Left ventricle myocardium inferior (tissue), 1 donor: Measurements from ENCODE around the gene ADGRL1. TPM values are rescaled to one million over a fixed set of nuclear protein-coding genes. Genes with fewer than 3 reads are reported as not detected.
A peak's percentile ranks its signal among the peaks of the same experiment; 100 is the strongest.

Source experiments
- DNase-seq: peaks from one replicate; pipeline ENCODE4 v3.0.0-alpha.2; 2020
- H3K27ac ChIP-seq: fragments of 200-600 bp; replicated peaks from 2 replicates; pipeline ENCODE4 v1.8.0; 2021
- H3K27me3 ChIP-seq: fragments of 200-600 bp; 2 replicates; pipeline ENCODE4 v1.8.0; 2021; ENCODE audit warnings: low read depth
- H3K36me3 ChIP-seq: fragments of 200-600 bp; 2 replicates; pipeline ENCODE4 v1.8.0; 2021
- H3K4me1 ChIP-seq: fragments of 200-600 bp; 2 replicates; pipeline ENCODE4 v1.8.0; 2021
- H3K4me3 ChIP-seq: fragments of 200-600 bp; 2 replicates; pipeline ENCODE4 v1.8.0; 2021; ENCODE audit warnings: mild to moderate bottlenecking, moderate library complexity
- H3K9me3 ChIP-seq: fragments of 200-600 bp; replicated peaks from 2 replicates; pipeline ENCODE4 v1.8.0; 2021
- CTCF ChIP-seq: fragments of 200-600 bp; IDR thresholded peaks from 2 replicates; pipeline ENCODE4 v1.8.0; 2021; ENCODE audit warnings: antibody characterized with exemption, mild to moderate bottlenecking, borderline replicate concordance
- intact Hi-C: fragments of 100-400 bp; cut with micrococcal nuclease; formaldehyde crosslinking; loops from one replicate; pipeline ENCODE4 v1.11.0; 2022
- total RNA-seq: library from RNA; stranded (reverse); fragmentation: NEBNext Ultra II Directional; extraction: Animal tissue kit (Norgen Biotek cat#: 25700); gene quantifications from one replicate; pipeline ENCODE4 v1.2.1, GENCODE V29; 2021
- donor health status: DM: no; HTN: yes; CAD: no; lungs with severe emphysema.

Gene ADGRL1
- total RNA-seq, 1 donor from 2014 or later = 16.1 TPM

- Histone ChIP-seq H3K9me3 (no peaks in the 10 kb centered on the region), H3K4me1 (peaks cover 82% of the 10 kb centered on the region), H3K27ac (peak overlapping the region; percentile 100), H3K27me3 (no peaks in the 10 kb centered on the region), H3K36me3 (no peaks in the 10 kb centered on the region), H3K4me3 (peak overlapping the region; percentile 95)
- intact Hi-C loops = no loop called here
- DNase-seq = no peak
- TF ChIP-seq CTCF = no peak
Observed at GRCh38 chr19:14116525-14116917, 89.4 kb downstream of the ADGRL1 start.

- Histone ChIP-seq H3K9me3 (no peaks in the 10 kb centered on the region), H3K36me3 (no peaks in the 10 kb centered on the region), H3K4me1 (peaks cover 89% of the 10 kb centered on the region), H3K27me3 (no peaks in the 10 kb centered on the region), H3K27ac (peak overlapping the region; percentile 100), H3K4me3 (peak overlapping the region; percentile 95)
- no peak for DNase-seq
- no peak for TF ChIP-seq CTCF
- intact Hi-C loops = no loop called here
Observed at GRCh38 chr19:14115756-14116155, 90.2 kb downstream of the ADGRL1 start.

DNA sequence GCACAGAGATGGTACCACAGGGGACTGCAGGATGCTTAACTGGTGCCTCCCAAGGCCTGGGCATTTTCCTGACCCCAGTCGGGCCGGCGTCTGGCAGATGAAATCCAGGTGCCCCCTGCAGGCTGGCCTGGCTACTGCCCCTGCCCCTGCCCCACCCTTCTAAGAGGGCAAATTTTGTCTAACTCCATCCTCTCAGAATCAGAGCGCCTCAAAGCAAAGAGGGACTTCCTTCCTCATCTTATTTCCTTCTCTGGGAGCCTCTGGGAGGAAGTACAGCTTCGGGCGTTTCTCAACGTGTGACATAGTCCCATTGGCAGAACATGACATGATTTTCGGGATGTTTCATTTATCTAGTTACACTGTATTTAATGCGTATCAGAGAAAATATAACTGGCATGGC is 91.1 kb downstream of the ADGRL1 start:
- no peaks in the 10 kb centered on the region for H3K27me3 ChIP-seq
- peaks cover 92% of the 10 kb centered on the region for H3K4me1 ChIP-seq
- peak; percentile 67 for DNase-seq
- H3K36me3 ChIP-seq = no peaks in the 10 kb centered on the region
- H3K9me3 ChIP-seq = no peaks in the 10 kb centered on the region
- intact Hi-C loops = no loop called here
- peak; percentile 70 for TF ChIP-seq CTCF
- H3K4me3 ChIP-seq = peak overlapping the region; percentile 95
- H3K27ac ChIP-seq = peak overlapping the region; percentile 100

DNA sequence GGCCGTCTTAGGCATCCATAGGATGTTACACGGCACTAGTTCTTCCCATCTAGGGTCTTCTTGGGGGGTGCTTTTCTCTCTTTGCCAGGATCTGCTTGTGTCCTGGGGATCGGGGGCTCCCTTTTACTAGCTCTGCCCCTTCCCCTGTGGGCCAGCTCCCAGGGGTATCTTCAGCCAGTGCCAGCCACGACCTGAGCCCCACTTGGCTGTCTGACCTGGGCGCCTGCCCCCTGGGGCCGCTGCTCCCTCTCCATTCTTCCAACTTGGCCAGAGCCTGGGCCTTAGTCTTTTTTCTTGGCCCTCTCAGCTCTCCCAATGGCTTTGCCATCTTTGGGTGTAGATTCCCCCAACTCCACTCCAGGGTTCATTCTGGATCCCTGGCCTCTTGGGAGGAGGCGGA is 91.5 kb downstream of the ADGRL1 start:
- no peaks in the 10 kb centered on the region for H3K27me3 ChIP-seq
- DNase-seq = no peak
- peaks cover 89% of the 10 kb centered on the region for H3K4me1 ChIP-seq
- intact Hi-C loops = no loop called here
- TF ChIP-seq CTCF = no peak
- no peaks in the 10 kb centered on the region for H3K36me3 ChIP-seq
- H3K9me3 ChIP-seq = no peaks in the 10 kb centered on the region
- H3K27ac ChIP-seq = peak overlapping the region; percentile 100
- peak overlapping the region; percentile 95 for H3K4me3 ChIP-seq

DNA sequence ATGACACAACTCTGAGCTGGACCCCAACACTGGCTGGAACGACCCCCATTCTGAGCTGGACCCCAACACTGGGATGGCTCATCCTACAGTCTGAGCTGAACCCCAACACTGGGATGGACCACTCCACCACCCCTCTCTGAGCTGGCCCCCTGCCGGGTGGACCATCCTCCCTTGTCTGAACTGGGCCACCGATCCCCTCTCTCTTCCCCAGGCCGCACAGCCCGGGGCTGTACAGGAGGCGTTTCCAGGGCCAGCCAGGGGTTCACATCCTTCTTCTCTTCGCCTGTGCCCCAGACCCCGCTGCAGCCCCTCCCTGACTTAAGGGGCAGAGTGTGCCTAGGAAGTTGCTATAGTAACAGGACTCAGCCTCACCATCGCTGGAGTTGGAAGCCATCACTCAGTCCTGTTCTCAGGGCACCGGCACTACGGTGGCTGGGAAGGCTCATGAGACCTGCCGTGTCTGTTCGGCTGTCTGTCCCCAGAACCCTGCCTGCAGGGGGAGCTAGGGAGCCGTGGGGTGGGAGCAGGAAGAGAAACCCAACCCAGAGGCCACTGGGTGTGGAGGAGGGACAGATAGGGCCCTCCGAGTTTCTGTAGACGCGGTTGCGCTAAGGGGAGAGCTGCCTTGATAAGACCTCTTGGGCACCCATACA is 92.1 kb downstream of the ADGRL1 start:
- Histone ChIP-seq H3K27ac (peak overlapping the region; percentile 100), H3K4me1 (peaks cover 85% of the 10 kb centered on the region), H3K36me3 (no peaks in the 10 kb centered on the region), H3K27me3 (no peaks in the 10 kb centered on the region), H3K4me3 (peak overlapping the region; percentile 95), H3K9me3 (no peaks in the 10 kb centered on the region)
- TF ChIP-seq CTCF = peak; percentile 33
- peak; percentile 42 for DNase-seq
- intact Hi-C loops = no loop called here
